GM18909 (cell line): ENCODE data around the gene ATP1B2.
A peak's percentile ranks its signal among the peaks of the same experiment; 100 is the strongest.

Experiments
- ATAC-seq: cut with Tn5 transposase; IDR thresholded peaks from one replicate; pipeline ENCODE4 v1.9.1; 2021; ENCODE audit warnings: mild to moderate bottlenecking; ENCODE audit not compliant: unreplicated experiment, poor library complexity

Gene ATP1B2

GRCh38 chr17:7677388-7678067, 26.8 kb downstream of the ATP1B2 start:
- ATAC-seq: no peak

- ATAC-seq: no peak
Measured at GRCh38 chr17:7684851-7685532, 34.3 kb downstream of the ATP1B2 start.

- ATAC-seq: peak; percentile 56
Measured at GRCh38 chr17:7685533-7686221, 35.0 kb downstream of the ATP1B2 start.

- peak; percentile 60 for ATAC-seq
Measured at GRCh38 chr17:7686222-7687071, 35.7 kb downstream of the ATP1B2 start.

- peak; percentile 39 for ATAC-seq
Measured at GRCh38 chr17:7687072-7687907, 36.6 kb downstream of the ATP1B2 start, which contains the start of gene TP53. Gene TP53, minus strand, starts transcription at chr17:7687490. Its CDS starts 10,896 bp downstream, at chr17:7676594.

GRCh38 chr17:7687908-7688807, 37.4 kb downstream of the ATP1B2 start, which contains the start of gene WRAP53:
Gene WRAP53, plus strand, starts transcription at chr17:7688477. Its CDS starts 172 bp downstream, at chr17:7688649.
- peak; percentile 74 for ATAC-seq

GRCh38 chr17:7688808-7689316, 38.1 kb downstream of the ATP1B2 start:
- no peak for ATAC-seq

- no peak for ATAC-seq
Measured at GRCh38 chr17:7695586-7695985, 44.9 kb downstream of the ATP1B2 start.

GRCh38 chr17:7697828-7698588, 47.3 kb downstream of the ATP1B2 start:
- no peak for ATAC-seq

- no peak for ATAC-seq
Measured at GRCh38 chr17:7700510-7700909, 49.8 kb downstream of the ATP1B2 start.

GRCh38 chr17:7701681-7702080, 51.0 kb downstream of the ATP1B2 start:
- no peak for ATAC-seq

- ATAC-seq: no peak
Measured at GRCh38 chr17:7702776-7703175, 52.0 kb downstream of the ATP1B2 start.

- ATAC-seq: no peak
Measured at GRCh38 chr17:7703584-7704479, 53.1 kb downstream of the ATP1B2 start.

GRCh38 chr17:7704601-7705268, 54.0 kb downstream of the ATP1B2 start, which contains the start of gene EFNB3:
Gene EFNB3, plus strand, starts transcription at chr17:7705202. Its CDS starts 397 bp downstream, at chr17:7705599.
- ATAC-seq: no peak

- ATAC-seq: no peak
Measured at GRCh38 chr17:7705269-7706255, 54.8 kb downstream of the ATP1B2 start.
